GM12878 (cell line): ENCODE measurements around the gene WWTR1. TPM values are rescaled to one million over a fixed set of nuclear protein-coding genes. Genes with fewer than 3 reads are reported as not detected.

Experiments
- ATAC-seq: fragments of 200-7000 bp; cut with Tn5 transposase; 3 replicates; pipeline ENCODE4 v1.9.1; 2020; ENCODE audit warnings: mild to moderate bottlenecking, moderate library complexity
- BruUV-seq: library from RNA; stranded (reverse); fragments of 400-500 nt; replicated peaks from 2 replicates; lab custom pipeline; 2021; lab: Mats Ljungman, UMichigan
- CTCF ChIA-PET: fragments of 300-600 bp; sonication (Branson Sonifier 250); formaldehyde crosslinking; extraction: SDS; loops from one replicate; lab custom pipeline; 2021; ENCODE audit warnings: inconsistent platforms; lab: Yijun Ruan, JAX
- POLR2A ChIA-PET: fragments of 350-600 bp; formaldehyde crosslinking; extraction: SDS; loops from one replicate; lab custom pipeline; 2021; ENCODE audit warnings: inconsistent platforms; lab: Charles Lee
- RAD21 ChIA-PET: fragments of 300-600 bp; sonication (Branson Sonifier 250); formaldehyde crosslinking; loops from one replicate; lab custom pipeline; 2023; ENCODE audit warnings: antibody characterized with exemption; ENCODE audit not compliant: unreplicated experiment; lab: Charles Lee
- SMC1A ChIA-PET: fragments of 300-600 bp; sonication (Branson Sonifier 250); formaldehyde crosslinking; loops from one replicate; lab custom pipeline; 2023; ENCODE audit not compliant: unreplicated experiment, uncharacterized antibody; lab: Charles Lee
- DNase-seq: peaks from one replicate; pipeline ENCODE4 v3.0.0-alpha.2; 2011; ENCODE audit warnings: low read depth, low spot score
- FAIRE-seq: peaks from 3 replicates; lab custom pipeline; 2011; peaks lifted over from hg19 to GRCh38; lab: Jason Lieb, UNC
- H2AFZ ChIP-seq: 2 replicates; pipeline ENCODE4 v1.6.0; 2011; ENCODE audit warnings: low read depth, low read length, control low read depth; ENCODE audit not compliant: control insufficient read depth
- H3K27ac ChIP-seq: 2 replicates; pipeline ENCODE4 v1.5.1; 2011; ENCODE audit warnings: control low read depth; ENCODE audit not compliant: control insufficient read depth, insufficient read depth
- H3K27me3 ChIP-seq, 2 experiments: replicated peaks in 1 of 2; 2 replicates each; pipeline versions ENCODE4 v1.6.0 to v1.6.1; 2011; ENCODE audit warnings: low read length in 1 of 2; ENCODE audit not compliant: control insufficient read depth in 2 of 2, insufficient read depth in 2 of 2
- H3K36me3 ChIP-seq, 2 experiments: 2 replicates each; pipeline ENCODE4 v1.5.1; 2011; ENCODE audit warnings: low read length in 1 of 2; ENCODE audit not compliant: control insufficient read depth in 2 of 2, insufficient read depth in 2 of 2
- H3K4me1 ChIP-seq: 2 replicates; pipeline ENCODE4 v1.6.1; 2011; ENCODE audit warnings: mild to moderate bottlenecking, low read length, moderate library complexity, mixed read lengths; ENCODE audit not compliant: control insufficient read depth, insufficient read depth
- H3K4me2 ChIP-seq: 2 replicates; pipeline ENCODE4 v1.6.0; 2011; ENCODE audit warnings: control low read depth; ENCODE audit not compliant: control insufficient read depth, insufficient read depth
- H3K4me3 ChIP-seq: fragments of 200-600 bp; sonication (generic); 2 replicates; pipeline ENCODE4 v1.5.1; 2016
- H3K79me2 ChIP-seq: 2 replicates; pipeline ENCODE4 v1.6.0; 2011; ENCODE audit warnings: low read length; ENCODE audit not compliant: control insufficient read depth, insufficient read depth
- H3K9ac ChIP-seq: 2 replicates; pipeline ENCODE4 v1.8.0; 2011; ENCODE audit warnings: low read length, control low read depth, mixed read lengths; ENCODE audit not compliant: control insufficient read depth, insufficient read depth
- H3K9me3 ChIP-seq: replicated peaks from 3 replicates; pipeline ENCODE4 v1.5.1; 2011; ENCODE audit warnings: mild to moderate bottlenecking, low read length; ENCODE audit not compliant: control insufficient read depth, insufficient read depth
- H4K20me1 ChIP-seq: 2 replicates; pipeline ENCODE4 v1.6.0; 2011; ENCODE audit not compliant: control insufficient read depth, insufficient read depth
- BRCA1 ChIP-seq: IDR thresholded peaks from 2 replicates; pipeline ENCODE4 v1.6.1; 2011; ENCODE audit warnings: low read depth, low read length, improper control_type of control experiment
- CHD2 ChIP-seq: IDR thresholded peaks from 2 replicates; pipeline ENCODE4 v1.6.1; 2011; ENCODE audit warnings: low read depth, low read length, improper control_type of control experiment, borderline replicate concordance
- E2F4 ChIP-seq: IDR thresholded peaks from 2 replicates; pipeline ENCODE4 v1.6.1; 2012; ENCODE audit warnings: low read depth, low read length, improper control_type of control experiment
- EED ChIP-seq: sonication (generic); IDR thresholded peaks from 2 replicates; pipeline ENCODE4 v1.6.1; 2016; ENCODE audit warnings: antibody characterized with exemption, low read depth
- EP300 ChIP-seq, 2 experiments: fragments of 150-350 bp in 1 of 2; IDR thresholded peaks; 2 replicates each; pipeline ENCODE4 v1.6.1; 2011 to 2012; ENCODE audit warnings: low read depth in 2 of 2, low read length in 2 of 2, borderline replicate concordance in 1 of 2, improper control_type of control experiment in 1 of 2, inconsistent platforms in 1 of 2; ENCODE audit not compliant: control insufficient read depth in 1 of 2
- GABPA ChIP-seq: IDR thresholded peaks from 2 replicates; pipeline ENCODE4 v1.6.1; 2014; ENCODE audit warnings: antibody characterized with exemption, low read depth, mild to moderate bottlenecking, inconsistent platforms
- IRF3 ChIP-seq: fragments of 450-650 bp; IDR thresholded peaks from 2 replicates; pipeline ENCODE4 v1.6.1; 2014; ENCODE audit warnings: mild to moderate bottlenecking
- JUNB ChIP-seq: IDR thresholded peaks from 2 replicates; pipeline ENCODE4 v1.6.1; 2016; ENCODE audit warnings: antibody characterized with exemption, mild to moderate bottlenecking
- NFXL1 ChIP-seq: fragments of 450-650 bp; IDR thresholded peaks from 2 replicates; pipeline ENCODE4 v1.6.1; 2017; ENCODE audit warnings: antibody characterized with exemption, mild to moderate bottlenecking, borderline replicate concordance
- NRF1 ChIP-seq: conservative IDR thresholded peaks from 2 replicates; pipeline ENCODE4 v1.6.1; 2011; ENCODE audit warnings: mild to moderate bottlenecking, low read depth, low read length, improper control_type of control experiment
- POU2F2 ChIP-seq: IDR thresholded peaks from 3 replicates; pipeline ENCODE4 v1.6.1; 2011; ENCODE audit warnings: low read depth, mild to moderate bottlenecking, low read length, borderline replicate concordance
- SKIL ChIP-seq: fragments of 450-650 bp; IDR thresholded peaks from 2 replicates; pipeline ENCODE4 v1.6.1; 2017; ENCODE audit warnings: mild to moderate bottlenecking, low read depth, inconsistent platforms; ENCODE audit not compliant: poor library complexity, severe bottlenecking
- SMC3 ChIP-seq: IDR thresholded peaks from 2 replicates; pipeline ENCODE4 v1.6.1; 2011; ENCODE audit warnings: low read length, improper control_type of control experiment, borderline replicate concordance
- SUZ12 ChIP-seq: fragments of 200-600 bp; sonication (generic); IDR thresholded peaks from one replicate; pipeline ENCODE4 v1.6.1; 2018; ENCODE audit warnings: antibody characterized with exemption, mild to moderate bottlenecking; ENCODE audit not compliant: unreplicated experiment
- TAF1 ChIP-seq: IDR thresholded peaks from 2 replicates; pipeline ENCODE4 v1.6.1; 2011; ENCODE audit warnings: mild to moderate bottlenecking, low read depth, low read length, borderline replicate concordance
- WGBS: methylation state at CpG from one replicate; pipeline ENCODE4 v1.1.6; 2016; ENCODE audit warnings: low lambda C conversion rate; ENCODE audit not compliant: insufficient replicate concordance, insufficient coverage; ENCODE audit errors: missing lambda C conversion rate; 5-methylcytosine and 5-hydroxymethylcytosine counted together
- in situ Hi-C: fragments of 300-500 bp; cut with MboI; formaldehyde crosslinking; loops from 9 replicates; pipeline ENCODE4 v1.14.3; 2018; ENCODE audit warnings: mixed read lengths
- intact Hi-C: fragments of 100-400 bp; cut with micrococcal nuclease; formaldehyde crosslinking; loops from one replicate; pipeline ENCODE4 v1.14.2; 2022; ENCODE audit not compliant: unreplicated experiment
- polyA plus RNA-seq, 11 experiments: library from polyadenylated mRNA; depleted of rRNA in 4 of 11; unstranded in 6 of 11; stranded (reverse) in 5 of 11; fragments of >200 nt; fragmentation: Nextera tagmentation in 4 of 11; fragmentation: Illumina TruSeq in 1 of 11; extraction: Ambion mirVana in 4 of 11; extraction: Trizol in 1 of 11; gene quantifications; 1 replicate in 1 of 11; 2 replicates in 10 of 11; pipeline versions ENCODE4 v1.2.1 to v1.2.3, GENCODE V29; 2011 to 2016; ENCODE audit warnings: inconsistent platforms in 2 of 11, missing spikeins in 2 of 11, low read depth in 1 of 11
- total RNA-seq, 4 experiments: library from RNA; depleted of rRNA in 3 of 4; stranded (reverse); fragments of >200 nt in 3 of 4; fragmentation: Illumina TruSeq in 1 of 4; extraction: Trizol in 1 of 4; gene quantifications; 2 replicates each; pipeline versions ENCODE4 v1.2.1 to v1.2.3, GENCODE V29; 2013 to 2021
- TF ChIP-seq, protein P1 (sequence below): fragments of 450-650 bp; IDR thresholded peaks from 2 replicates; pipeline ENCODE4 v1.6.1; 2017; ENCODE audit warnings: borderline replicate concordance

The WWTR1 gene
- total and polyA plus RNA-seq, 10 of the 15 experiments (the other 5 are each of a cell fraction or from before 2014, with no cell fraction given), result 2.5 to 18.5 (median 5.8) TPM

- TF ChIP-seq NFXL1 (no peak), SUZ12 (no peak), JUNB (no peak), SKIL (no peak)
Observed at GRCh38 chr3:149560001-149560400, 97.8 kb downstream of the WWTR1 start (continued).

- Histone ChIP-seq H3K4me1 (no peaks in the 10 kb centered on the region), H3K4me2 (no peak overlapping the region), H3K4me3 (no peak overlapping the region), H4K20me1 (no peaks in the 10 kb centered on the region), H2AFZ (no peak overlapping the region), H3K27ac (no peak overlapping the region), H3K36me3 (peaks cover 0 to 1% of the 10 kb centered on the region in 2 experiments; a peak in 1 of 4 replicates), H3K9me3 (no peaks in the 10 kb centered on the region), H3K27me3 (no peaks in the 10 kb centered on the region), H3K79me2 (no peaks in the 10 kb centered on the region), H3K9ac (no peak overlapping the region)
- intact Hi-C loops (no loop called here), in situ Hi-C loops (no loop called here)
- ChIA-PET RAD21 (interaction anchor here (1.4 to 2.0 kb wide), 3 partner anchors 9 to 99 kb away, joined by 5 to 7 read pairs (median 5); no protein-coding TSS in a partner anchor), CTCF (interaction anchor here (1.5 kb wide), 1 partner anchor 9 kb away, joined by 12 read pairs; no protein-coding TSS in a partner anchor), SMC1A (interaction anchor here (1.2 to 1.7 kb wide), 3 partner anchors 9 to 45 kb away, joined by 3 to 10 read pairs (median 7); no protein-coding TSS in a partner anchor), POLR2A (no interaction called here)
- no TSS peak for BruUV-seq
- WGBS, result 100% methylated on average over 1 of the region's 1 CpG
- DNase-seq, result no peak
- ATAC-seq, result no peak
- FAIRE-seq, result peak; percentile 84
- TF ChIP-seq NRF1, result no peak
- no peak for TF ChIP-seq POU2F2
- TF ChIP-seq IRF3, result no peak
- TF ChIP-seq, protein P1, sequence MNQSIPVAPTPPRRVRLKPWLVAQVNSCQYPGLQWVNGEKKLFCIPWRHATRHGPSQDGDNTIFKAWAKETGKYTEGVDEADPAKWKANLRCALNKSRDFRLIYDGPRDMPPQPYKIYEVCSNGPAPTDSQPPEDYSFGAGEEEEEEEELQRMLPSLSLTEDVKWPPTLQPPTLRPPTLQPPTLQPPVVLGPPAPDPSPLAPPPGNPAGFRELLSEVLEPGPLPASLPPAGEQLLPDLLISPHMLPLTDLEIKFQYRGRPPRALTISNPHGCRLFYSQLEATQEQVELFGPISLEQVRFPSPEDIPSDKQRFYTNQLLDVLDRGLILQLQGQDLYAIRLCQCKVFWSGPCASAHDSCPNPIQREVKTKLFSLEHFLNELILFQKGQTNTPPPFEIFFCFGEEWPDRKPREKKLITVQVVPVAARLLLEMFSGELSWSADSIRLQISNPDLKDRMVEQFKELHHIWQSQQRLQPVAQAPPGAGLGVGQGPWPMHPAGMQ, result no peak
- no peak for TF ChIP-seq SMC3
- TF ChIP-seq GABPA, result no peak
- TF ChIP-seq BRCA1, result no peak
- no peak for TF ChIP-seq EED
- no peak for TF ChIP-seq TAF1
- TF ChIP-seq CHD2, result no peak
- TF ChIP-seq E2F4, result no peak
- TF ChIP-seq EP300 (IDR thresholded peaks at IDR 0.05; ENCODE audit: borderline replicate concordance in 1 of 2, control insufficient read depth in 1 of 2, low read depth in 2 of 2, low read length in 2 of 2), result no peak
Observed at GRCh38 chr3:149559525-149559924, 98.3 kb downstream of the WWTR1 start.
